ENCODE data around the gene ARAP2. TPM values are rescaled to one million over a fixed set of nuclear protein-coding genes. Genes with fewer than 3 reads are reported as not detected.

Gene ARAP2
- total RNA-seq, 4 donors from 2014 or later: 7.5 to 21.0 (median 7.9) TPM

DNA sequence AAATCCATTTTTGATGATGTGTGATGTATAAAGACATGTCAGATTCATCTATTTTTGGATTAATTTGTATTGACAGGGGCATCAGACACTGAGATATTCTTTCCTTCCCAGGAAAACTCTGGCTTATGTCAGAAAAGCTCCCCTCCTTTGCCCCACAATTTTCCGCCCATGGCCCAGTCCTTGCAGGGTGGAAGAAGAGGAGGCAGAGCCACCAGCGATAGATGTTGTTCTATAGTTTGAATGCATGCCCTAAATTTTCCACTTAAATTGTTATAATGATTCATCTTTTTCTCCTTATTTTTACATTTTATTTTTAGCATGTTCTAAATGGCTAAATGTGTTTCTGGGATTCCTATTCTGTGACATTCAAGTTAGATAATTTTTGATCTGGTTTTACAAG is 149.3 kb downstream of the ARAP2 start:
- Histone ChIP-seq H3K4me1 (no peaks in the 10 kb centered on the region), H3K27me3 (no peaks in the 10 kb centered on the region), H3K4me3 (no peak overlapping the region), H3K9me3 (no peaks in the 10 kb centered on the region), H3K27ac (replicated peaks in 1 of 4) (no peak overlapping the region), H3K36me3 (no peaks in the 10 kb centered on the region)
- no peak for DNase-seq (ENCODE audit: extremely low spot score)
- intact Hi-C loops (cut with DNase I): no loop called here
- TF ChIP-seq POLR2A (IDR thresholded peaks at IDR 0.05; ENCODE audit: low read depth) (no peak), EP300 (IDR thresholded peaks at IDR 0.05) (no peak), POLR2AphosphoS5 (IDR thresholded peaks at IDR 0.05) (no peak)
- TF ChIP-seq, protein P1, sequence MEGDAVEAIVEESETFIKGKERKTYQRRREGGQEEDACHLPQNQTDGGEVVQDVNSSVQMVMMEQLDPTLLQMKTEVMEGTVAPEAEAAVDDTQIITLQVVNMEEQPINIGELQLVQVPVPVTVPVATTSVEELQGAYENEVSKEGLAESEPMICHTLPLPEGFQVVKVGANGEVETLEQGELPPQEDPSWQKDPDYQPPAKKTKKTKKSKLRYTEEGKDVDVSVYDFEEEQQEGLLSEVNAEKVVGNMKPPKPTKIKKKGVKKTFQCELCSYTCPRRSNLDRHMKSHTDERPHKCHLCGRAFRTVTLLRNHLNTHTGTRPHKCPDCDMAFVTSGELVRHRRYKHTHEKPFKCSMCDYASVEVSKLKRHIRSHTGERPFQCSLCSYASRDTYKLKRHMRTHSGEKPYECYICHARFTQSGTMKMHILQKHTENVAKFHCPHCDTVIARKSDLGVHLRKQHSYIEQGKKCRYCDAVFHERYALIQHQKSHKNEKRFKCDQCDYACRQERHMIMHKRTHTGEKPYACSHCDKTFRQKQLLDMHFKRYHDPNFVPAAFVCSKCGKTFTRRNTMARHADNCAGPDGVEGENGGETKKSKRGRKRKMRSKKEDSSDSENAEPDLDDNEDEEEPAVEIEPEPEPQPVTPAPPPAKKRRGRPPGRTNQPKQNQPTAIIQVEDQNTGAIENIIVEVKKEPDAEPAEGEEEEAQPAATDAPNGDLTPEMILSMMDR (IDR thresholded peaks at IDR 0.05): no peak
- 89% methylated on average over 2 of the region's 2 CpGs for WGBS

DNA sequence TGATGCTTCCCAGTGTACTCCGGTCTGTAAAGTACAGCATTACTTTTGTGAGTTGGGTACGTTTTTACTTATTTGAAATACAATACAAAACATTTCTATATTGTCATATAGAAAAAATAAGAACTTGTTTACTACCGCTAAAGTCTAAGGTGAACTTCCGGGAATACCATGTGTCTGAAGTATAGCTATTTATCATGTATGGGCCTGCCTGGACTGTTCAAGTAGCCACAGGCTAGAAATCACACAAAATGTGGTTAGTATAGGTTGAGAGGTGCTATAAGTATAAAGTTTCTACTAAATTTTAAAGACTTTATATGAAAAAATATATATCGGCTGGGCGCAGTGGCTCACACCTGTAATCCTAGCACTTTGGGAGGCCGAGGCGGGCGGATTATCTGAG is 152.3 kb downstream of the ARAP2 start:
- no peaks in the 10 kb centered on the region for H3K36me3 ChIP-seq
- 92% methylated on average over 9 of the region's 9 CpGs for WGBS
- H3K9me3 ChIP-seq: no peaks in the 10 kb centered on the region
- DNase-seq (ENCODE audit: extremely low spot score): no peak
- no peaks in the 10 kb centered on the region for H3K27me3 ChIP-seq
- no peak overlapping the region for H3K27ac ChIP-seq (replicated peaks in 1 of 4)
- H3K4me1 ChIP-seq: no peaks in the 10 kb centered on the region
- no peak for TF ChIP-seq EP300 (IDR thresholded peaks at IDR 0.05)
- TF ChIP-seq POLR2A (IDR thresholded peaks at IDR 0.05; ENCODE audit: low read depth): no peak
- no peak for TF ChIP-seq POLR2AphosphoS5 (IDR thresholded peaks at IDR 0.05)
- TF ChIP-seq, protein P1 (IDR thresholded peaks at IDR 0.05): no peak
- H3K4me3 ChIP-seq: no peak overlapping the region
- intact Hi-C loops (cut with DNase I): no loop called here

GRCh38 chr4:36088542-36088941 is 155.8 kb downstream of the ARAP2 start:
- WGBS: 7% methylated on average over 1 of the region's 1 CpG
- no peaks in the 10 kb centered on the region for H3K9me3 ChIP-seq
- H3K27me3 ChIP-seq: no peaks in the 10 kb centered on the region
- H3K4me3 ChIP-seq: no peak overlapping the region
- intact Hi-C loops (cut with DNase I): no loop called here
- no peaks in the 10 kb centered on the region for H3K36me3 ChIP-seq
- no peak for DNase-seq (ENCODE audit: extremely low spot score)
- TF ChIP-seq EP300 (IDR thresholded peaks at IDR 0.05): no peak
- TF ChIP-seq POLR2AphosphoS5 (IDR thresholded peaks at IDR 0.05): no peak
- TF ChIP-seq POLR2A (IDR thresholded peaks at IDR 0.05; ENCODE audit: low read depth): no peak
- TF ChIP-seq, protein P1 (IDR thresholded peaks at IDR 0.05): no peak
- H3K27ac ChIP-seq (replicated peaks in 1 of 4): no peak overlapping the region
- H3K4me1 ChIP-seq: no peaks in the 10 kb centered on the region

GRCh38 chr4:36086261-36086786 is 158.0 kb downstream of the ARAP2 start:
- Histone ChIP-seq H3K9me3 (no peaks in the 10 kb centered on the region), H3K4me1 (no peaks in the 10 kb centered on the region), H3K4me3 (no peak overlapping the region), H3K36me3 (peaks cover 0 to 7% (median 3%) of the 10 kb centered on the region in 4 donors), H3K27me3 (no peaks in the 10 kb centered on the region), H3K27ac (replicated peaks in 1 of 4) (no peak overlapping the region)
- intact Hi-C loops (cut with DNase I): no loop called here
- DNase-seq (ENCODE audit: extremely low spot score): no peak
- WGBS: 79% methylated on average over 1 of the region's 1 CpG
- TF ChIP-seq, protein P1 (IDR thresholded peaks at IDR 0.05): no peak
- TF ChIP-seq EP300 (IDR thresholded peaks at IDR 0.05) (no peak), POLR2A (IDR thresholded peaks at IDR 0.05; ENCODE audit: low read depth) (no peak), POLR2AphosphoS5 (IDR thresholded peaks at IDR 0.05) (no peak)

DNA sequence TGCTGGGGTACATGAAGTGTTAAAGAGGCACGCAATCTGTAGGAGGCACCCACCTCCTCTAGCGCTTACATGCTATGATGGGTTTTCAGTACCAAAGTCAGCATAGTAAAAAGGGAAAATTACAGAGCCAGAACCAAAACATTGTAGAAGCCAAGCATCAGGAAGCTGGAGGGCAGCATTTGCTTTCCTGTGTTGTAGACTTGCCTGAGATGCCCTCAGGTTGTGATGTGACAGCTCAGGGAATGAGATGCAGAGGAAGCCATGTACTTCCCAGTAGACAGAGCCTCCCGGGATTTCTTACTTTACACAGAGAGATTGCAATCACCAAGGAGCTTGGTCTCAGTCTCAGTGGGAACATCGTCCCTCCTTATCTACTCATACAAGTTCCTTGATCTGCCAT is 161.5 kb downstream of the ARAP2 start:
- no peaks in the 10 kb centered on the region for H3K4me1 ChIP-seq
- 88% methylated on average over 4 of the region's 4 CpGs for WGBS
- no peaks in the 10 kb centered on the region for H3K9me3 ChIP-seq
- intact Hi-C loops (cut with DNase I): no loop called here
- DNase-seq (ENCODE audit: extremely low spot score): no peak
- H3K4me3 ChIP-seq: no peak overlapping the region
- H3K36me3 ChIP-seq: peaks cover 0 to 7% (median 3%) of the 10 kb centered on the region in 4 donors
- TF ChIP-seq EP300 (IDR thresholded peaks at IDR 0.05): no peak
- no peak for TF ChIP-seq POLR2AphosphoS5 (IDR thresholded peaks at IDR 0.05)
- TF ChIP-seq POLR2A (IDR thresholded peaks at IDR 0.05; ENCODE audit: low read depth): no peak
- TF ChIP-seq, protein P1 (IDR thresholded peaks at IDR 0.05): no peak
- H3K27ac ChIP-seq (replicated peaks in 1 of 4): no peak overlapping the region
- H3K27me3 ChIP-seq: no peaks in the 10 kb centered on the region
